ENCODE data around the gene OR10V1. TPM values are rescaled to one million over a fixed set of nuclear protein-coding genes. Genes with fewer than 3 reads are reported as not detected.

OR10V1 gene
- total and polyA plus RNA-seq, 2 of the 4 experiments (the other 2 are of a cell fraction): not detected

- H3K23ac ChIP-seq (ENCODE audit: low read depth, low read length): no peak overlapping the region
- ATAC-seq (ENCODE audit: low read depth): no peak
- WGBS, 2 experiments (ENCODE audit: extremely low coverage in 2 of 2, insufficient read length in 1 of 2): no CpG with 5 or more reads among the region's 2 CpGs
- H2BK20ac ChIP-seq (ENCODE audit: low read depth, low read length): no peak overlapping the region
- no peak overlapping the region for H4K5ac ChIP-seq (ENCODE audit: low read depth, low read length)
- no peak overlapping the region for H2BK15ac ChIP-seq (ENCODE audit: low read depth, low read length)
- H3K9me3 ChIP-seq (ENCODE audit: control insufficient read depth, insufficient read depth, low read length): no peaks in the 10 kb centered on the region
- no peak overlapping the region for H3K9ac ChIP-seq (ENCODE audit: low read depth, low read length)
- H3K9me1 ChIP-seq (ENCODE audit: insufficient read depth, low read length): no peaks in the 10 kb centered on the region
- no peak overlapping the region for H3K4ac ChIP-seq (ENCODE audit: low read depth, low read length)
- no peak overlapping the region for H3K27ac ChIP-seq (ENCODE audit: insufficient read depth, low read length)
- dilution Hi-C loops (cut with HindIII; ENCODE audit: low sequenced_read_pairs, unreplicated experiment): no loop called here
- no peak for DNase-seq
- no peaks in the 10 kb centered on the region; the same call in 1 of the 2 replicates for H3K4me1 ChIP-seq (ENCODE audit: control insufficient read depth, insufficient read depth, low read length)
- no peak overlapping the region for H2AK9ac ChIP-seq (replicated peaks; ENCODE audit: low read depth, low read length, poor library complexity)
- no peak overlapping the region for H4K91ac ChIP-seq (ENCODE audit: insufficient read depth, low read depth, low read length)
- no peak overlapping the region for H2BK5ac ChIP-seq (ENCODE audit: low read depth, low read length, poor library complexity, severe bottlenecking)
- no peak overlapping the region for H3K56ac ChIP-seq (ENCODE audit: extremely low read depth, insufficient read depth, low read length)
- H2AK5ac ChIP-seq (ENCODE audit: low read depth, low read length): no peak overlapping the region
- BruUV-seq (replicated peaks): no TSS peak
- ChIA-PET CTCF (no interaction called here), POLR2A (ENCODE audit: unreplicated experiment) (no interaction called here)
- H2BK120ac ChIP-seq (ENCODE audit: low read depth, low read length): no peak overlapping the region
- H2AFZ ChIP-seq (replicated peaks; ENCODE audit: low read length, poor library complexity): no peak overlapping the region
- no peak overlapping the region for H3K18ac ChIP-seq (ENCODE audit: low read depth, low read length)
- H3K4me3 ChIP-seq (ENCODE audit: insufficient read depth, low read depth, low read length): no peak overlapping the region
- no peaks in the 10 kb centered on the region for H3K36me3 ChIP-seq (ENCODE audit: control insufficient read depth, insufficient read depth, low read length)
- no peak overlapping the region for H3K4me2 ChIP-seq (ENCODE audit: low read depth, low read length)
- in situ Hi-C loops (cut with MboI; ENCODE audit: low sequenced_read_pairs): loop anchor here (10.0 kb wide), 1 partner anchor 122 kb away; no protein-coding TSS in a partner anchor
- TF ChIP-seq POLR2A (IDR thresholded peaks at IDR 0.05; ENCODE audit: low read depth, low read length) (no peak), FOS (IDR thresholded peaks at IDR 0.05; ENCODE audit: low read depth, low read length) (no peak), NFE2L2 (IDR thresholded peaks at IDR 0.05; ENCODE audit: low read depth, low read length) (no peak), MAZ (IDR thresholded peaks at IDR 0.05; ENCODE audit: borderline replicate concordance, low read depth, low read length) (no peak), ELK1 (IDR thresholded peaks at IDR 0.05; ENCODE audit: borderline replicate concordance, low read depth, low read length) (no peak), MXI1 (IDR thresholded peaks at IDR 0.05; ENCODE audit: borderline replicate concordance, low read depth, low read length) (no peak), RCOR1 (IDR thresholded peaks at IDR 0.05; ENCODE audit: insufficient replicate concordance, low read length) (no peak), BHLHE40 (IDR thresholded peaks at IDR 0.05; ENCODE audit: low read depth, low read length) (no peak), CTCF (conservative IDR thresholded peaks at IDR 0.05; ENCODE audit: low read depth, low read length) (no peak), CHD1 (IDR thresholded peaks at IDR 0.05; ENCODE audit: low read depth, low read length) (no peak), CEBPB (IDR thresholded peaks at IDR 0.05; ENCODE audit: low read depth, low read length) (no peak), RFX5 (IDR thresholded peaks at IDR 0.05; ENCODE audit: low read depth, low read length) (no peak), RAD21 (IDR thresholded peaks at IDR 0.05; ENCODE audit: low read length) (no peak), USF2 (IDR thresholded peaks at IDR 0.05; ENCODE audit: low read depth, low read length) (no peak)
- no peaks in the 10 kb centered on the region for H3K27me3 ChIP-seq (ENCODE audit: control insufficient read depth, insufficient read depth, low read length)
- peaks cover 6 to 12% of the 10 kb centered on the region in 2 experiments; a peak in 3 of 4 replicates for H3K79me1 ChIP-seq (ENCODE audit: low read depth in 1 of 2, low read length in 2 of 2)
- no peaks in the 10 kb centered on the region for H4K20me1 ChIP-seq (ENCODE audit: insufficient read depth, low read length)
- H4K8ac ChIP-seq (ENCODE audit: low read depth in 2 of 2, low read length in 2 of 2): no peak overlapping the region
- intact Hi-C loops (cut with micrococcal nuclease): no loop called here
- H3K14ac ChIP-seq (replicated peaks; ENCODE audit: low read depth, low read length): no peak overlapping the region
Observed at GRCh38 chr11:59673291-59673690, 40.4 kb downstream of the OR10V1 start.
